MM.1S (cell line): Measurements from ENCODE around the gene ZC2HC1B.

Source experiments
- DNase-seq: peaks from one replicate; pipeline ENCODE4 v3.0.0-alpha.2; 2015
- H2AFZ ChIP-seq: fragments of 300-600 bp; sonication (generic); 2 replicates; pipeline ENCODE4 v1.6.0; 2016; ENCODE audit warnings: antibody characterized with exemption, low read length
- H3F3A ChIP-seq: fragments of 300-600 bp; sonication (generic); 2 replicates; pipeline ENCODE4 v1.6.1; 2016; ENCODE audit warnings: mild to moderate bottlenecking, antibody characterized with exemption, low read length, moderate library complexity, mixed read lengths; ENCODE audit not compliant: insufficient read depth
- H3K27ac ChIP-seq: fragments of 300-600 bp; sonication (generic); 2 replicates; pipeline ENCODE4 v1.5.1; 2016; ENCODE audit warnings: mild to moderate bottlenecking, low read length
- H3K27me3 ChIP-seq: fragments of 300-600 bp; sonication (generic); replicated peaks from 2 replicates; pipeline ENCODE4 v1.6.0; 2016; ENCODE audit warnings: low read length; ENCODE audit not compliant: insufficient read depth
- H3K36me3 ChIP-seq: fragments of 300-600 bp; sonication (generic); replicated peaks from 2 replicates; pipeline ENCODE4 v1.6.1; 2016; ENCODE audit warnings: mild to moderate bottlenecking, low read length, mixed read lengths; ENCODE audit not compliant: insufficient read depth
- H3K4me1 ChIP-seq: fragments of 300-600 bp; sonication (generic); 2 replicates; pipeline ENCODE4 v1.6.1; 2016; ENCODE audit warnings: low read length, mixed read lengths
- H3K4me2 ChIP-seq: fragments of 300-600 bp; sonication (generic); 2 replicates; pipeline ENCODE4 v1.6.0; 2016; ENCODE audit warnings: low read depth, low read length
- H3K4me3 ChIP-seq: fragments of 300-600 bp; sonication (generic); 2 replicates; pipeline ENCODE4 v1.5.1; 2016; ENCODE audit warnings: low read length, mixed read lengths
- H3K79me2 ChIP-seq: fragments of 300-600 bp; sonication (generic); 2 replicates; pipeline ENCODE4 v1.6.1; 2016; ENCODE audit warnings: mixed run types, low read length, mixed read lengths
- H3K9ac ChIP-seq: fragments of 300-600 bp; sonication (generic); 2 replicates; pipeline ENCODE4 v1.6.1; 2016; ENCODE audit warnings: low read length, mixed read lengths
- H3K9me2 ChIP-seq: fragments of 300-600 bp; sonication (generic); replicated peaks from 2 replicates; pipeline ENCODE4 v1.6.1; 2016; ENCODE audit warnings: mild to moderate bottlenecking, low read length, mixed read lengths; ENCODE audit not compliant: insufficient read depth
- H3K9me3 ChIP-seq: fragments of 300-600 bp; sonication (generic); replicated peaks from 2 replicates; pipeline ENCODE4 v1.6.1; 2016; ENCODE audit warnings: mild to moderate bottlenecking, low read length, mixed read lengths; ENCODE audit not compliant: insufficient read depth
- H4K20me1 ChIP-seq: fragments of 300-600 bp; sonication (generic); 2 replicates; pipeline ENCODE4 v1.6.1; 2016; ENCODE audit warnings: mild to moderate bottlenecking, low read length, moderate library complexity, mixed read lengths; ENCODE audit not compliant: insufficient read depth
- EZH2 ChIP-seq: fragments of 300-600 bp; sonication (generic); optimal IDR thresholded peaks from 2 replicates; pipeline ENCODE3; 2017; ENCODE audit warnings: low read depth, mild to moderate bottlenecking, antibody characterized with exemption, low read length, mixed read lengths
- EZH2phosphoT487 ChIP-seq: fragments of 300-600 bp; sonication (generic); IDR thresholded peaks from 2 replicates; pipeline ENCODE4 v1.6.1; 2018; ENCODE audit warnings: antibody characterized with exemption, low read length
- TF ChIP-seq, protein P1 (sequence below): fragments of 300-600 bp; sonication (generic); IDR thresholded peaks from 2 replicates; pipeline ENCODE4 v1.5.1; 2016; ENCODE audit warnings: antibody characterized with exemption, low read length, mixed read lengths

Gene ZC2HC1B

DNA sequence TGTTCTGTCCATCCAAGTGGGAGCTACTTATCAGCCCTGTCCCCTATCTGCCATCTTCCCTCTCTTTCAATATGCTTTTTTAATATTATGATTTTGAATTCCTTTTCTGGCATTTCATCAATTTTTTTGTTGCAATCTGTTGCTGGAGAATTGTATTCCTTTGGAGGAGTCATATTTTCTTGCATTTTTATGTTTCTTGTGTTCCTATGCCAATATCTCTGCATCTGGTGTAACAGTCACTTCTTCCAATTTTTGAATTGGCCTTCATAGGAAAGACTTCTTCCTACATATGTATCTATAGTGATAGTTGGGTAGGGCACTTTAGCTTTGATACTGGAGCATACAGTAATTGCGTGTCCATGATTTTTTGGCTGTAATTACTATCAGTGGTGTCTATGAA is 70.1 kb downstream of the ZC2HC1B start:
- H3K9ac ChIP-seq: no peak overlapping the region
- no peaks in the 10 kb centered on the region for H3K9me2 ChIP-seq
- no peaks in the 10 kb centered on the region for H3F3A ChIP-seq
- H2AFZ ChIP-seq: no peak overlapping the region
- H4K20me1 ChIP-seq: no peaks in the 10 kb centered on the region
- no peaks in the 10 kb centered on the region; the same call in 1 of the 2 replicates for H3K4me1 ChIP-seq
- no peak for DNase-seq
- H3K4me2 ChIP-seq: no peak overlapping the region
- no peak overlapping the region for H3K27ac ChIP-seq
- H3K79me2 ChIP-seq: no peaks in the 10 kb centered on the region
- no peak overlapping the region for H3K4me3 ChIP-seq
- TF ChIP-seq, protein P1, sequence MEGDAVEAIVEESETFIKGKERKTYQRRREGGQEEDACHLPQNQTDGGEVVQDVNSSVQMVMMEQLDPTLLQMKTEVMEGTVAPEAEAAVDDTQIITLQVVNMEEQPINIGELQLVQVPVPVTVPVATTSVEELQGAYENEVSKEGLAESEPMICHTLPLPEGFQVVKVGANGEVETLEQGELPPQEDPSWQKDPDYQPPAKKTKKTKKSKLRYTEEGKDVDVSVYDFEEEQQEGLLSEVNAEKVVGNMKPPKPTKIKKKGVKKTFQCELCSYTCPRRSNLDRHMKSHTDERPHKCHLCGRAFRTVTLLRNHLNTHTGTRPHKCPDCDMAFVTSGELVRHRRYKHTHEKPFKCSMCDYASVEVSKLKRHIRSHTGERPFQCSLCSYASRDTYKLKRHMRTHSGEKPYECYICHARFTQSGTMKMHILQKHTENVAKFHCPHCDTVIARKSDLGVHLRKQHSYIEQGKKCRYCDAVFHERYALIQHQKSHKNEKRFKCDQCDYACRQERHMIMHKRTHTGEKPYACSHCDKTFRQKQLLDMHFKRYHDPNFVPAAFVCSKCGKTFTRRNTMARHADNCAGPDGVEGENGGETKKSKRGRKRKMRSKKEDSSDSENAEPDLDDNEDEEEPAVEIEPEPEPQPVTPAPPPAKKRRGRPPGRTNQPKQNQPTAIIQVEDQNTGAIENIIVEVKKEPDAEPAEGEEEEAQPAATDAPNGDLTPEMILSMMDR: no peak
- no peak for TF ChIP-seq EZH2phosphoT487
- TF ChIP-seq EZH2: no peak
- H3K9me3 ChIP-seq: no peaks in the 10 kb centered on the region
- H3K36me3 ChIP-seq: no peaks in the 10 kb centered on the region
- no peaks in the 10 kb centered on the region for H3K27me3 ChIP-seq

DNA sequence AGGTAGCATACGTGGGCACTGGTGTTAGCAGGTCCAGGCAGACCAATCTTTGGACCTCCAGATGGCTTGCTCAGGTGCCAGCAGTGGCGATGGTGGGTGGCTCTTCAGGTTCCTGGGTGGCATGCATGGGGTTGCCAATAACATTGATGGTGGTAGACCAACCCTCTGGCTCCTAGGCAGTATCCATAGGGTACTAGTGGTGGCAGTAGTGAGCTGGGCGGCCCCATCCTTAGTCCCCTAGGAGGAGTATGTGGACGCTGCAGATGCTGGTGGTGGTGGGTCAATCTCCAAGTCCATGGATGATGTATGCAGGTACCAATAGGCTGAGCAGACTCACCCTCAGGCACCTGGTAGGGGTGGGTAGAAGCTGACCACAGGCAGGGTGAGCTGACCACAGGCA is 70.6 kb downstream of the ZC2HC1B start:
- Histone ChIP-seq H4K20me1 (no peaks in the 10 kb centered on the region), H3K4me3 (no peak overlapping the region), H3K9ac (no peak overlapping the region), H3K4me1 (no peaks in the 10 kb centered on the region; the same call in 1 of the 2 replicates), H3K27ac (no peak overlapping the region), H3K36me3 (no peaks in the 10 kb centered on the region), H3K9me2 (no peaks in the 10 kb centered on the region), H2AFZ (no peak overlapping the region), H3K4me2 (no peak overlapping the region), H3K27me3 (no peaks in the 10 kb centered on the region), H3K9me3 (no peaks in the 10 kb centered on the region), H3F3A (no peaks in the 10 kb centered on the region), H3K79me2 (no peaks in the 10 kb centered on the region)
- TF ChIP-seq, protein P1: no peak
- no peak for TF ChIP-seq EZH2
- no peak for DNase-seq

DNA sequence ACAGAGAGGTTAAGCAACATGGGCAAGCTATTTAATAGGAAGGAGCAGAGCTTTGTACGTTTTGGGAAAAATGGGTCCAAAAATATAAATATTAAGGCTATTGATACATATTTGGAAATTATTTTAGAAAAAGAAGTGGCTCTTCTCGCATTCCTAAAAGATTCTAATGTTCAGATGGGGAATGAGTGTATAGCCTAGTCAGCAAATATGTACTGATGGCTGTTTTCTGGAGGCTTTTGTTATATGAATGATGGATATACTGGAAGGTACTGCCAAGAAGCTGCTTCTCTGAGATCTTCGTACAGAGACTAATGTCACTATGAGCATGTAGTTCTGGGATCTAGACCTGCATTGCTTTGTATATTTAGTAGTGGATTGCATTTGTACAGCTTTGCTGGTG is 72.1 kb downstream of the ZC2HC1B start:
- Histone ChIP-seq H3K79me2 (no peaks in the 10 kb centered on the region), H3F3A (no peaks in the 10 kb centered on the region), H3K4me2 (no peak overlapping the region), H3K9me2 (no peaks in the 10 kb centered on the region), H2AFZ (no peak overlapping the region), H3K9ac (no peak overlapping the region), H3K36me3 (no peaks in the 10 kb centered on the region), H3K4me3 (no peak overlapping the region), H4K20me1 (no peaks in the 10 kb centered on the region), H3K4me1 (no peaks in the 10 kb centered on the region; the same call in 1 of the 2 replicates), H3K9me3 (no peaks in the 10 kb centered on the region), H3K27ac (no peak overlapping the region), H3K27me3 (no peaks in the 10 kb centered on the region)
- TF ChIP-seq EZH2: no peak
- no peak for TF ChIP-seq EZH2phosphoT487
- TF ChIP-seq, protein P1: no peak
- no peak for DNase-seq
